T-cell (primary cell): Measurements from ENCODE around the gene STXBP6. TPM values are rescaled to one million over a fixed set of nuclear protein-coding genes. Genes with fewer than 3 reads are reported as not detected.

Source experiments
- ATAC-seq, 4 experiments: fragments of 200-7000 bp in 3 of 4; fragments of 150-1000 bp in 1 of 4; cut with Tn5 transposase; replicated peaks in 1 of 4; 1 replicate in 3 of 4; 2 replicates in 1 of 4; pipeline ENCODE4 v1.10.0; 2021; ENCODE audit warnings: moderate library complexity in 3 of 4, mild to moderate bottlenecking in 2 of 4, moderate number of reproducible peaks in 1 of 4
- CTCF ChIA-PET, 2 donors: fragments of 300-600 bp; sonication (Branson Sonifier 250); formaldehyde crosslinking; loops; one replicate each; lab custom pipeline; 2022; ENCODE audit warnings: antibody characterized with exemption in 2 of 2; lab: Charles Lee
- POLR2A ChIA-PET, 2 donors: fragments of 300-600 bp; sonication (Branson Sonifier 250); formaldehyde crosslinking; loops; one replicate each; lab custom pipeline; 2022; ENCODE audit warnings: antibody characterized with exemption in 2 of 2; lab: Charles Lee
- DNase-seq, 35 experiments: peaks; one replicate each; pipeline versions ENCODE4 v3.0.0 to v3.0.0-alpha.2; 2013 to 2023
- H3K27ac ChIP-seq: one replicate; pipeline ENCODE4 v1.5.1; 2013; ENCODE audit warnings: low read length
- H3K27me3 ChIP-seq, 2 experiments: replicated peaks in 1 of 2; 1 replicate in 1 of 2; 2 replicates in 1 of 2; pipeline versions ENCODE4 v1.6.1 to v1.7.0; 2013; ENCODE audit warnings: low read length in 1 of 2, mixed read lengths in 1 of 2; ENCODE audit not compliant: control insufficient read depth in 2 of 2, insufficient read depth in 2 of 2; ENCODE audit errors: extremely low read depth in 1 of 2
- H3K36me3 ChIP-seq, 2 donors: 1 replicate in 1 of 2; 2 replicates in 1 of 2; pipeline versions ENCODE4 v1.6.1 to v1.7.0; 2013; ENCODE audit warnings: low read length in 1 of 2; ENCODE audit not compliant: control insufficient read depth in 2 of 2, insufficient read depth in 1 of 2; ENCODE audit errors: extremely low read depth in 1 of 2
- H3K4me1 ChIP-seq, 2 experiments: 1 replicate in 1 of 2; 2 replicates in 1 of 2; pipeline versions ENCODE4 v1.6.1 to v1.7.0; 2013; ENCODE audit warnings: low read length in 2 of 2, mixed read lengths in 1 of 2; ENCODE audit not compliant: insufficient read depth in 2 of 2, control insufficient read depth in 1 of 2; ENCODE audit errors: extremely low read depth in 1 of 2
- H3K4me3 ChIP-seq, 2 donors: 1 replicate in 1 of 2; 2 replicates in 1 of 2; pipeline versions ENCODE4 v1.5.1 to v1.7.0; 2013; ENCODE audit warnings: mild to moderate bottlenecking in 2 of 2, low read length in 1 of 2, moderate library complexity in 1 of 2; ENCODE audit not compliant: control insufficient read depth in 1 of 2; ENCODE audit errors: extremely low read depth in 1 of 2
- H3K9me3 ChIP-seq: 2 replicates; pipeline ENCODE4 v1.7.0; 2013
- H3K27ac Mint-ChIP-seq, 2 donors: one replicate each; pipeline ENCODE4 v1.8.0; 2020 to 2021; ENCODE audit warnings: mild to moderate bottlenecking in 2 of 2, mixed read lengths in 2 of 2
- H3K27me3 Mint-ChIP-seq, 2 donors: one replicate each; pipeline ENCODE4 v1.8.0; 2021 to 2022; ENCODE audit warnings: mixed read lengths in 2 of 2
- H3K36me3 Mint-ChIP-seq: one replicate; pipeline ENCODE4 v1.8.0; 2021; ENCODE audit warnings: mixed read lengths
- H3K4me1 Mint-ChIP-seq, 3 donors: one replicate each; pipeline ENCODE4 v1.8.0; 2020 to 2022; ENCODE audit warnings: mixed read lengths in 3 of 3, mild to moderate bottlenecking in 1 of 3
- H3K4me3 Mint-ChIP-seq, 3 donors: one replicate each; pipeline ENCODE4 v1.8.0; 2020 to 2022; ENCODE audit warnings: mild to moderate bottlenecking in 3 of 3, mixed read lengths in 3 of 3, moderate library complexity in 3 of 3
- H3K9me3 Mint-ChIP-seq, 3 donors: one replicate each; pipeline ENCODE4 v1.8.0; 2020 to 2022; ENCODE audit warnings: mixed read lengths in 3 of 3
- WGBS: methylation state at CpG from one replicate; pipeline ENCODE4 v1.1.5; 2013; ENCODE audit warnings: missing lambda C conversion rate; ENCODE audit not compliant: insufficient coverage; 5-methylcytosine and 5-hydroxymethylcytosine counted together
- total RNA-seq, 35 experiments: library from RNA in 6 of 35; stranded (reverse) in 6 of 35; fragments of 120-200 nt in 1 of 35; gene quantifications; one replicate each; pipeline versions ENCODE4 v1.2.1 to v1.2.4 and lab custom pipeline; 2013 to 2026

STXBP6 gene
- total RNA-seq, 5 donors from 2014 or later (not counting 1 experiment from before 2014, with no cell fraction given), result 0.25 TPM; not detected in 4

DNA sequence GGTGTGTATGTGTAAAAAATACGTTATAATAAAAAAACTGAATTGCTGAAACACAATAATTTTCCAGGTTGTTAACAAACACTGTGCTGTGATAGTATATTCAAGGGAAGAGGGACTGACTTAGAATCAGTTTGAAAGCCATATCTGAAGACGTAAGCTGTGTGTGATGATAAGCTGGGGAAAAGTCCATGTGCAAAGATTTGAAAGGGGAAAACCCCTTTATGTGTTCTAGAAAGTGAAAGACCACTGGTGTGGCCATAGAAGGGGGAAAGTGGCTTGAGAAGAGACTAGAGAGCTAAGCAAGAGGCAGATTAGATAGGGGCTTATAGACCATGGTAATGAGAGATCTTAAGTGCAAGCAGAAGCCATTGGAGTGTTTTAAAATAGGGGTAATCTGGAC is 220.1 kb downstream of the STXBP6 start:
- H3K4me1 Mint-ChIP-seq, result no peaks in the 10 kb centered on the region
- ChIA-PET POLR2A (no interaction called here), CTCF (no interaction called here)
- Histone ChIP-seq H3K9me3 (no peaks in the 10 kb centered on the region), H3K27me3 (no peaks in the 10 kb centered on the region), H3K36me3 (no peaks in the 10 kb centered on the region), H3K27ac (no peak overlapping the region), H3K4me3 (no peak overlapping the region), H3K4me1 (no peaks in the 10 kb centered on the region)
- no peaks in the 10 kb centered on the region for H3K36me3 Mint-ChIP-seq
- ATAC-seq, result no peak
- no peaks in the 10 kb centered on the region for H3K9me3 Mint-ChIP-seq
- no peak for DNase-seq
- WGBS, result 63% methylated on average over 2 of the region's 2 CpGs
- H3K27ac Mint-ChIP-seq, result no peak overlapping the region
- H3K4me3 Mint-ChIP-seq, result no peak overlapping the region
- H3K27me3 Mint-ChIP-seq, result peaks cover 10 to 19% of the 10 kb centered on the region in 2 donors

DNA sequence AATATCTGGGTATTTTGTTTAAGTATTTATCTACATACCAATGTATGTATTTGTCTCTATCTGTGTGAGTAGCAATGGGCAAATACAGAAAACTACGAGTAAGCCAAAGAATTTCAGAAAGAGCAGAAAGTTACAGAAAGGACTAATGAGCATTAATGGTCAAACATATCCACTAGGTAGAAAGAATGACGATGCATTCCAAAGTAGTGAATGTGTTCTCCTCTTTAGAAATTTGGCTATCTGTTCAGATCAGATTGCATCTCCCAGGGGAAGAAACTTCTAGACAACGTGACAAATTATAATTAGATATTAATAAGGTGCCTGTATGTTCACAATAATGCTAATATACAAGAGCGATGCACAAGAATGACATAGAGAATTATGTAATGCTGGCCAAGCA is 221.5 kb downstream of the STXBP6 start:
- peaks cover 5 to 14% of the 10 kb centered on the region in 2 donors for H3K27me3 Mint-ChIP-seq
- DNase-seq (no peak), ATAC-seq (no peak)
- H3K9me3 Mint-ChIP-seq, result no peaks in the 10 kb centered on the region
- Histone ChIP-seq H3K9me3 (no peaks in the 10 kb centered on the region), H3K4me1 (no peaks in the 10 kb centered on the region), H3K27me3 (no peaks in the 10 kb centered on the region), H3K36me3 (no peaks in the 10 kb centered on the region), H3K27ac (no peak overlapping the region), H3K4me3 (no peak overlapping the region)
- no CpG with 5 or more reads among the region's 4 CpGs for WGBS
- H3K27ac Mint-ChIP-seq, result no peak overlapping the region
- H3K36me3 Mint-ChIP-seq, result no peaks in the 10 kb centered on the region
- no peaks in the 10 kb centered on the region for H3K4me1 Mint-ChIP-seq
- POLR2A ChIA-PET, result no interaction called here
- CTCF ChIA-PET, result no interaction called here
- H3K4me3 Mint-ChIP-seq, result no peak overlapping the region

DNA sequence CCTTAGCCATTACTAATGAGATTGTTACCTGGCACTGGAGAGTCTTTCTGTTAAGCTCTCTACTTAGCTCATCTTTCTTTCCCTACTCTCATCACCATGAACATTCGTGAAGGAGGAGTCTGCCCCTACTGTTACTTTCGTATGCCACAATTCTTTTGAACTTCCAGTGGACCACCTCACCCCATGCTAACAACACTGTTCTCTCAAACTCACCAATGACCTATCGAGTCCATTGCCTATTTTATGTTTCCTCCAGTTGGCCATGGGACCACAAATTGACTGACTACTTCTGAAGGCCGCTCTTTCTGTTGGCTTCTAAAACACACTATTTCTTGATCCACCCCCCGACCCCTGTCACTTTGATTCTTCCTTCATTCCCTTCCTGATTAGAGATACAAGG is 223.6 kb downstream of the STXBP6 start:
- no peak overlapping the region for H3K4me3 ChIP-seq
- Mint-ChIP-seq H3K4me1 (no peaks in the 10 kb centered on the region), H3K36me3 (no peaks in the 10 kb centered on the region), H3K27me3 (peaks cover 15 to 19% of the 10 kb centered on the region in 2 donors), H3K9me3 (no peaks in the 10 kb centered on the region), H3K4me3 (no peak overlapping the region), H3K27ac (no peak overlapping the region)
- H3K9me3 ChIP-seq, result no peaks in the 10 kb centered on the region
- H3K27ac ChIP-seq, result no peak overlapping the region
- WGBS, result 85% methylated on average over 4 of the region's 5 CpGs
- DNase-seq, result no peak
- ChIA-PET POLR2A (no interaction called here), CTCF (no interaction called here)
- no peaks in the 10 kb centered on the region for H3K4me1 ChIP-seq
- no peaks in the 10 kb centered on the region for H3K27me3 ChIP-seq
- ATAC-seq, result no peak
- no peaks in the 10 kb centered on the region for H3K36me3 ChIP-seq

DNA sequence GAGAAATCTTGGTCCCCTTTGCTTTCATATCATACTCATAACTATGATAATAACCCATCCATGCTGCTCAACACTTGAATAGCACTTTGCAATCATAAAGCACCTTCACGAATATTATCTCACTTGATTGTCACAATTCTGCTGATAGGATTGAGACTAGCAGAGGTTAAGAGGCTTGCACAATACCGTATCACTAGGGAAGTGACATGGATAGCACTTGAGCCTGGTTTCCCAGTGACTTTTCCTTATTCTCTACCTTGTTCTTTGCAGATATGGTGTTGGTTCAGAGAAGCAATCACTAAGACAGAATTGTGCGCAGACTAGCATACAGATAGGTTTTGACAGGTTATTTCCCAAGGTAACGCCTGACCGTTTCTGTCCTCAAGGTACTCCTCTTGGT is 229.3 kb downstream of the STXBP6 start:
- no peak overlapping the region for H3K4me3 Mint-ChIP-seq
- H3K4me1 ChIP-seq, result no peaks in the 10 kb centered on the region
- H3K27ac ChIP-seq, result no peak overlapping the region
- no peak overlapping the region for H3K27ac Mint-ChIP-seq
- no peak for ATAC-seq
- H3K27me3 Mint-ChIP-seq, result peaks cover 26 to 30% of the 10 kb centered on the region in 2 donors
- WGBS, result no CpG with 5 or more reads among the region's 5 CpGs
- no peaks in the 10 kb centered on the region for H3K36me3 Mint-ChIP-seq
- peaks cover 0 to 13% of the 10 kb centered on the region in 2 experiments for H3K27me3 ChIP-seq
- no peak for DNase-seq
- ChIA-PET POLR2A (no interaction called here), CTCF (no interaction called here)
- no peaks in the 10 kb centered on the region for H3K9me3 Mint-ChIP-seq
- H3K36me3 ChIP-seq, result no peaks in the 10 kb centered on the region
- H3K9me3 ChIP-seq, result no peaks in the 10 kb centered on the region
- no peak overlapping the region for H3K4me3 ChIP-seq
- H3K4me1 Mint-ChIP-seq, result no peaks in the 10 kb centered on the region

DNA sequence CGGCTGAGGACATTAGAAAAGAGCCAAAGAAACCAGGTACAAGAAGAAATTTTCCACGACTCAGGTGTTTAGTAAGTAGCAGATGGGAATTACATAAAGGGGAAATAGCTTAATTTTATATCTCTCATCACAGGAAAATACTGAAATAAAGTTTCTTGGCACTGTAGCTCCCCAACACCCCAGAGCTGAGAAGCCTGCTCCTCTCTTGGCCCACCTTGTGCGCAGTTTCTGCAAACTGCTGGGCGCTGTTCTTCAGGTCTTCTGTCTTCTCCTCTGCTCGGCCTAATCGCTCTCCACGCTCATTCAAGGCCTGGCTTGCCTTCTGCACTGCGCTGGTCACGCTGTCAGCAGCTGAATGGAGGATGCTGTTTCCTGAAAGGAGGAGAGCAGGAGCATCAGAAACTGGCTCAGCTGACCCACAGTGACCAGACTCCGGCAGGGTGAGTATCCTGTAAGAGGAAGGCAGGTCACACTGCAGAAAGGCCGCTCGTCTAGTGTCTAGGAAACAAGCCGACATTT is 231.1 kb downstream of the STXBP6 start:
- Histone ChIP-seq H3K27me3 (peaks cover 0 to 15% of the 10 kb centered on the region in 2 experiments), H3K4me3 (no peak overlapping the region), H3K27ac (no peak overlapping the region), H3K36me3 (no peaks in the 10 kb centered on the region), H3K4me1 (no peaks in the 10 kb centered on the region), H3K9me3 (no peaks in the 10 kb centered on the region)
- H3K9me3 Mint-ChIP-seq, result no peaks in the 10 kb centered on the region
- WGBS, result 79% methylated on average over 7 of the region's 13 CpGs
- CTCF ChIA-PET, result no interaction called here
- DNase-seq (no peak), ATAC-seq (no peak)
- no peaks in the 10 kb centered on the region for H3K36me3 Mint-ChIP-seq
- H3K27ac Mint-ChIP-seq, result no peak overlapping the region
- POLR2A ChIA-PET, result no interaction called here
- H3K27me3 Mint-ChIP-seq, result peaks cover 26 to 37% of the 10 kb centered on the region in 2 donors
- H3K4me1 Mint-ChIP-seq, result no peaks in the 10 kb centered on the region
- no peak overlapping the region for H3K4me3 Mint-ChIP-seq

DNA sequence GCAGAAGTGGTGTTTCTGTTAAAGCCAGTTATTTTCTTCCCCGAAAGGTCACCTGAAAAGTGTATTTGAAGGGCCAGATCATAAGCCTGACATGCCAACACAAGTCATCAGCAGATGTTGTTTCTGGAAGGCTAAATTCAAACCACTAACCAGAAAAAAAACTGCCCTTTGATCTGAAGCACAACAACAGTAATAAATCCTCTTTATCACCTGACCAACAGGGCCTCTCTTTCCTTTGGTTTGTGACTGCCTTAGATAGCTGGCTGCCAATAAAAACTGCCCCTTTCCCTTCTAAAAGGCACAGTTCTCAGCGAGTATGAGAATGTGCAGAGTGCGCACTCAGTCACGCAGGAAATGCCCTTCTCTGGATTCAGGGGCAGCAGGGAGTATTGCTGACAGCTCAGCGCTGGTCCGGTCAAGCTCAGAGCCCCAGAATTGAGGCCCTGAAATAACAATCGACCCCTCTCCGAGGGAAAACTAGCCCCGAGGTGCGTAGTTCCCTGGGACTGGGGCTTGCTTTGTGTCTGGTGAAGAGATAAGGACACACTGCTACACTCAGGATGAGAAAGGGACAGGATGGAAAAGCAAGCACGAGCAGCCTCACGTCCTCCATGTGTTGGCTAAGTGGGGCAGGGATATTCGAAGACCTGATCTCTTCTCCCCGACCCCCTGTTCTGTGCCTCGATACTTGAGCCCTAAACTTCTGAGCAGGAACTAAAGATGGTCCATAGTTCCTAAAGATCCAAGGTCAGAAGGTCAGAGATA is 231.7 kb downstream of the STXBP6 start:
- Mint-ChIP-seq H3K27ac (no peak overlapping the region), H3K27me3 (peaks cover 27 to 43% of the 10 kb centered on the region in 2 donors), H3K4me1 (no peaks in the 10 kb centered on the region), H3K4me3 (no peak overlapping the region), H3K36me3 (no peaks in the 10 kb centered on the region), H3K9me3 (no peaks in the 10 kb centered on the region)
- ATAC-seq, result no peak
- WGBS, result 55% methylated on average over 13 of the region's 15 CpGs
- Histone ChIP-seq H3K36me3 (no peaks in the 10 kb centered on the region), H3K4me3 (no peak overlapping the region), H3K9me3 (no peaks in the 10 kb centered on the region), H3K4me1 (no peaks in the 10 kb centered on the region), H3K27me3 (peaks cover 0 to 15% of the 10 kb centered on the region in 2 experiments), H3K27ac (no peak overlapping the region)
- CTCF ChIA-PET, result no interaction called here
- no peak for DNase-seq
- POLR2A ChIA-PET, result no interaction called here
